HCT116 (cell line): ENCODE results near the gene GABRP. TPM values are rescaled to one million over a fixed set of nuclear protein-coding genes. Genes with fewer than 3 reads are reported as not detected.

ENCODE experiments used
- ATAC-seq: fragments of 200-7000 bp; cut with Tn5 transposase; 2 replicates; pipeline ENCODE4 v1.9.1; 2020; ENCODE audit warnings: mild to moderate bottlenecking, moderate library complexity
- BruUV-seq: library from RNA; stranded (reverse); fragments of 400-500 nt; replicated peaks from 2 replicates; lab custom pipeline; 2021; lab: Mats Ljungman, UMichigan
- CTCF ChIA-PET: fragments of 300-600 bp; sonication (Branson Sonifier 250); formaldehyde crosslinking; loops from one replicate; lab custom pipeline; 2021; ENCODE audit warnings: antibody characterized with exemption; lab: Charles Lee
- POLR2A ChIA-PET: fragments of 300-600, 350-600 bp; sonication (Branson Sonifier 250); formaldehyde crosslinking; loops from one replicate; lab custom pipeline; 2021; ENCODE audit warnings: antibody characterized with exemption; lab: Charles Lee
- RAD21 ChIA-PET, 2 experiments: fragments of 300-600 bp; sonication (Branson Sonifier 250); formaldehyde crosslinking; loops; one replicate each; lab custom pipeline; 2023; ENCODE audit warnings: low total read pairs in 2 of 2; ENCODE audit not compliant: uncharacterized antibody in 2 of 2, unreplicated experiment in 2 of 2, low non-redundant PET in 1 of 2; lab: Charles Lee
- DNase-seq: peaks from one replicate; pipeline ENCODE4 v3.0.0-alpha.2; 2010; ENCODE audit warnings: low read depth, low spot score
- H2AFZ ChIP-seq: fragments of 200-600 bp; shearing (Covaris generic), sonication (generic); 2 replicates; pipeline ENCODE4 v1.6.1; 2017; ENCODE audit warnings: low read depth, mixed run types, mixed read lengths, antibody characterized with exemption, low read length; ENCODE audit not compliant: poor library complexity, severe bottlenecking
- H3K27ac ChIP-seq: 2 replicates; pipeline ENCODE4 v1.5.1; 2012; ENCODE audit warnings: low read depth, low read length
- H3K27me3 ChIP-seq: fragments of 200-600 bp; sonication (generic); 2 replicates; pipeline ENCODE4 v1.6.1; 2016; ENCODE audit warnings: mixed run types, low read length, mixed read lengths; ENCODE audit not compliant: insufficient read depth
- H3K36me3 ChIP-seq, 2 experiments: fragments of 200-500 bp in 1 of 2; fragments of 200-600 bp in 1 of 2; sonication (Bioruptor generic) in 1 of 2; sonication (generic) in 1 of 2; 2 replicates each; pipeline versions ENCODE4 v1.5.1 to v1.6.1; 2014 to 2016; ENCODE audit warnings: low read length in 2 of 2, inconsistent platforms in 1 of 2, mixed read lengths in 1 of 2, mixed run types in 1 of 2; ENCODE audit not compliant: insufficient read depth in 2 of 2, control insufficient read depth in 1 of 2
- H3K4me1 ChIP-seq, 2 experiments: fragments of 200-600 bp in 1 of 2; sonication (generic) in 1 of 2; 2 replicates each; pipeline versions ENCODE4 v1.5.1 to v1.6.1; 2012 to 2017; ENCODE audit warnings: low read length in 2 of 2, inconsistent platforms in 1 of 2, mild to moderate bottlenecking in 1 of 2, mixed read lengths in 1 of 2, mixed run types in 1 of 2, moderate library complexity in 1 of 2; ENCODE audit not compliant: insufficient read depth in 2 of 2, control insufficient read depth in 1 of 2
- H3K4me2 ChIP-seq: fragments of 200-600 bp; sonication (generic); 2 replicates; pipeline ENCODE4 v1.6.1; 2017; ENCODE audit warnings: mixed run types, low read length, mixed read lengths
- H3K4me3 ChIP-seq, 2 experiments: fragments of 200-600 bp in 1 of 2; sonication (generic) in 1 of 2; replicated peaks in 1 of 2; 2 replicates each; pipeline ENCODE4 v1.5.1; 2011 to 2016; ENCODE audit warnings: low read length in 2 of 2, control low read depth in 1 of 2, low read depth in 1 of 2, mild to moderate bottlenecking in 1 of 2, mixed read lengths in 1 of 2, mixed run types in 1 of 2
- H3K79me2 ChIP-seq: fragments of 200-600 bp; sonication (generic); 2 replicates; pipeline ENCODE4 v1.6.1; 2017; ENCODE audit warnings: mild to moderate bottlenecking, mixed run types, low read length, moderate library complexity, mixed read lengths; ENCODE audit not compliant: insufficient read depth
- H3K9ac ChIP-seq: fragments of 200-600 bp; sonication (generic); 2 replicates; pipeline ENCODE4 v1.6.1; 2016; ENCODE audit warnings: low read length, mixed read lengths
- H3K9me2 ChIP-seq: fragments of 200-600 bp; sonication (generic), shearing (Covaris generic); 2 replicates; pipeline ENCODE4 v1.6.1; 2017; ENCODE audit warnings: mixed run types, mild to moderate bottlenecking, moderate library complexity; ENCODE audit not compliant: insufficient read depth
- H3K9me3 ChIP-seq, 2 experiments: fragments of 200-500 bp in 1 of 2; fragments of 200-600 bp in 1 of 2; sonication (Bioruptor generic) in 1 of 2; sonication (generic) in 1 of 2; 2 replicates each; pipeline ENCODE4 v1.6.1; 2014 to 2017; ENCODE audit warnings: low read length in 2 of 2, mixed read lengths in 2 of 2, inconsistent platforms in 1 of 2, low read depth in 1 of 2, mild to moderate bottlenecking in 1 of 2, mixed run types in 1 of 2, moderate library complexity in 1 of 2; ENCODE audit not compliant: control insufficient read depth in 1 of 2, insufficient read depth in 1 of 2
- H4K20me1 ChIP-seq: fragments of 200-600 bp; sonication (generic), shearing (Covaris generic); 2 replicates; pipeline ENCODE4 v1.6.1; 2017; ENCODE audit warnings: mixed run types, mild to moderate bottlenecking, moderate library complexity; ENCODE audit not compliant: insufficient read depth
- CBX3 ChIP-seq: IDR thresholded peaks from 2 replicates; pipeline ENCODE4 v1.6.1; 2012; ENCODE audit warnings: low read depth
- EZH2phosphoT487 ChIP-seq: fragments of 200-600 bp; IDR thresholded peaks from 2 replicates; pipeline ENCODE4 v1.6.1; 2018; ENCODE audit warnings: antibody characterized with exemption, borderline replicate concordance
- POLR2AphosphoS5 ChIP-seq: IDR thresholded peaks from 2 replicates; pipeline ENCODE4 v1.6.1; 2011; ENCODE audit warnings: mild to moderate bottlenecking, low read depth, low read length, moderate library complexity
- SIN3A ChIP-seq: IDR thresholded peaks from 2 replicates; pipeline ENCODE4 v1.6.1; 2012; ENCODE audit warnings: low read depth
- TCF7L2 ChIP-seq: IDR thresholded peaks from 2 replicates; pipeline ENCODE4 v1.7.0; 2011; ENCODE audit warnings: borderline replicate concordance, inconsistent platforms; ENCODE audit not compliant: insufficient read depth, insufficient read length; ENCODE audit errors: extremely low read depth
- YY1 ChIP-seq: IDR thresholded peaks from 2 replicates; pipeline ENCODE4 v1.6.1; 2011; ENCODE audit warnings: low read length, low read depth, moderate library complexity, mild to moderate bottlenecking; ENCODE audit not compliant: insufficient replicate concordance; ENCODE audit errors: extremely low read depth
- ZNF274 ChIP-seq: fragments of 200-500 bp; sonication (Bioruptor generic); IDR thresholded peaks from 2 replicates; pipeline ENCODE4 v1.6.1; 2014; ENCODE audit warnings: mild to moderate bottlenecking, low read depth, low read length, inconsistent platforms
- intact Hi-C: fragments of 100-400 bp; cut with micrococcal nuclease; formaldehyde crosslinking; loops from 2 replicates; pipeline ENCODE4 v1.10.0; 2022
- total RNA-seq: library from RNA; stranded (reverse); gene quantifications from one replicate; pipeline ENCODE4 v1.2.1, GENCODE V29; 2021; ENCODE audit not compliant: unreplicated experiment
- TF ChIP-seq, protein P1 (sequence below), 3 experiments: fragments of 200-600 bp in 1 of 3; sonication (generic) in 1 of 3; IDR thresholded peaks in 2 of 3; conservative IDR thresholded peaks in 1 of 3; 2 replicates each; pipeline ENCODE4 v1.5.1; 2012 to 2017; ENCODE audit warnings: low read depth in 2 of 3, low read length in 2 of 3, antibody characterized with exemption in 1 of 3, borderline replicate concordance in 1 of 3, control low read depth in 1 of 3, mild to moderate bottlenecking in 1 of 3, mixed read lengths in 1 of 3, mixed run types in 1 of 3, moderate library complexity in 1 of 3; ENCODE audit not compliant: insufficient read depth in 1 of 3
- TF ChIP-seq, protein P2 (sequence below): IDR thresholded peaks from 2 replicates; pipeline ENCODE4 v1.6.1; 2012

Gene GABRP
- total RNA-seq, 1 experiment from 2014 or later: not detected

DNA sequence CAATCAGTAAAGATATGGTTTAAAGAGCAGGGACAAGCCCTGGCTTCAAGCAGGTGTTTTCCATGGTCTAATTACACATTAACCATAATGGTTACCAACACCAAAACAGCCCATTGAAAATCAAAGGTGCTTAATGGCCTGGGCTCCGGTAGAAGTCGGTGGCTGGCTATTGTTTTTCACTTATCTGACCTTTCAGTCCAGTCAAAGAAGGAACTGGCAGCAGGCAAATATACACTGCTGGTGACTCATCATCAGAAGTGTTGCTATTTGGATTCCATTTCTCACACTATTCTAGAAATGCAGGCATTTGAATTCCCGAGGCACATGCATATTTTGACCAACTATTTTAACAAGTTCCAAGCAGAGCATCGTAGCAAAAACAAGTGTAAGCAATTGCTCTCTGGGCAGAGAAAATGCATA is 26.3 kb upstream of the GABRP start:
- Histone ChIP-seq H4K20me1 (no peaks in the 10 kb centered on the region), H2AFZ (no peak overlapping the region), H3K9me3 (no peaks in the 10 kb centered on the region), H3K9me2 (no peaks in the 10 kb centered on the region), H3K4me1 (no peaks in the 10 kb centered on the region), H3K4me3 (no peak overlapping the region), H3K27ac (no peak overlapping the region), H3K36me3 (no peaks in the 10 kb centered on the region), H3K27me3 (0 out of 2 replicates have a peak, but pooled peaks cover 3% of the 10 kb centered on the region), H3K79me2 (no peaks in the 10 kb centered on the region), H3K4me2 (no peak overlapping the region), H3K9ac (no peak overlapping the region)
- intact Hi-C loops: no loop called here
- DNase-seq (no peak), ATAC-seq (no peak)
- no TSS peak for BruUV-seq
- RAD21 ChIA-PET: no interaction called here
- TF ChIP-seq EZH2phosphoT487: no peak
- TF ChIP-seq, protein P1, sequence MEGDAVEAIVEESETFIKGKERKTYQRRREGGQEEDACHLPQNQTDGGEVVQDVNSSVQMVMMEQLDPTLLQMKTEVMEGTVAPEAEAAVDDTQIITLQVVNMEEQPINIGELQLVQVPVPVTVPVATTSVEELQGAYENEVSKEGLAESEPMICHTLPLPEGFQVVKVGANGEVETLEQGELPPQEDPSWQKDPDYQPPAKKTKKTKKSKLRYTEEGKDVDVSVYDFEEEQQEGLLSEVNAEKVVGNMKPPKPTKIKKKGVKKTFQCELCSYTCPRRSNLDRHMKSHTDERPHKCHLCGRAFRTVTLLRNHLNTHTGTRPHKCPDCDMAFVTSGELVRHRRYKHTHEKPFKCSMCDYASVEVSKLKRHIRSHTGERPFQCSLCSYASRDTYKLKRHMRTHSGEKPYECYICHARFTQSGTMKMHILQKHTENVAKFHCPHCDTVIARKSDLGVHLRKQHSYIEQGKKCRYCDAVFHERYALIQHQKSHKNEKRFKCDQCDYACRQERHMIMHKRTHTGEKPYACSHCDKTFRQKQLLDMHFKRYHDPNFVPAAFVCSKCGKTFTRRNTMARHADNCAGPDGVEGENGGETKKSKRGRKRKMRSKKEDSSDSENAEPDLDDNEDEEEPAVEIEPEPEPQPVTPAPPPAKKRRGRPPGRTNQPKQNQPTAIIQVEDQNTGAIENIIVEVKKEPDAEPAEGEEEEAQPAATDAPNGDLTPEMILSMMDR (IDR thresholded peaks at IDR 0.05 in 2 of 3, conservative IDR thresholded peaks at IDR 0.05 in 1 of 3; ENCODE audit: borderline replicate concordance in 1 of 3, insufficient read depth in 1 of 3, low read depth in 2 of 3, low read length in 2 of 3): no peak
- TF ChIP-seq, protein P2, sequence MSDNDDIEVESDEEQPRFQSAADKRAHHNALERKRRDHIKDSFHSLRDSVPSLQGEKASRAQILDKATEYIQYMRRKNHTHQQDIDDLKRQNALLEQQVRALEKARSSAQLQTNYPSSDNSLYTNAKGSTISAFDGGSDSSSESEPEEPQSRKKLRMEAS: no peak
- TF ChIP-seq SIN3A: no peak
- TF ChIP-seq POLR2AphosphoS5: no peak
- no peak for TF ChIP-seq YY1
- no peak for TF ChIP-seq ZNF274
- TF ChIP-seq CBX3: no peak
- TF ChIP-seq TCF7L2: no peak
- CTCF ChIA-PET: no interaction called here
- POLR2A ChIA-PET: no interaction called here
